OCI-LY3 (cell line): ENCODE results near the gene DEPDC5.

Source experiments
- EZH2phosphoT487 ChIP-seq: fragments of 200-600 bp; shearing (Covaris generic); IDR thresholded peaks from 2 replicates; pipeline ENCODE4 v1.6.1; 2018; ENCODE audit warnings: antibody characterized with exemption, mixed run types, low read depth
- TF ChIP-seq, protein P1 (sequence below): fragments of 200-600, 300-600 bp; sonication (generic); IDR thresholded peaks from 2 replicates; pipeline ENCODE4 v1.5.1; 2014; ENCODE audit warnings: antibody characterized with exemption, low read length, low read depth

- TF ChIP-seq, protein P1, sequence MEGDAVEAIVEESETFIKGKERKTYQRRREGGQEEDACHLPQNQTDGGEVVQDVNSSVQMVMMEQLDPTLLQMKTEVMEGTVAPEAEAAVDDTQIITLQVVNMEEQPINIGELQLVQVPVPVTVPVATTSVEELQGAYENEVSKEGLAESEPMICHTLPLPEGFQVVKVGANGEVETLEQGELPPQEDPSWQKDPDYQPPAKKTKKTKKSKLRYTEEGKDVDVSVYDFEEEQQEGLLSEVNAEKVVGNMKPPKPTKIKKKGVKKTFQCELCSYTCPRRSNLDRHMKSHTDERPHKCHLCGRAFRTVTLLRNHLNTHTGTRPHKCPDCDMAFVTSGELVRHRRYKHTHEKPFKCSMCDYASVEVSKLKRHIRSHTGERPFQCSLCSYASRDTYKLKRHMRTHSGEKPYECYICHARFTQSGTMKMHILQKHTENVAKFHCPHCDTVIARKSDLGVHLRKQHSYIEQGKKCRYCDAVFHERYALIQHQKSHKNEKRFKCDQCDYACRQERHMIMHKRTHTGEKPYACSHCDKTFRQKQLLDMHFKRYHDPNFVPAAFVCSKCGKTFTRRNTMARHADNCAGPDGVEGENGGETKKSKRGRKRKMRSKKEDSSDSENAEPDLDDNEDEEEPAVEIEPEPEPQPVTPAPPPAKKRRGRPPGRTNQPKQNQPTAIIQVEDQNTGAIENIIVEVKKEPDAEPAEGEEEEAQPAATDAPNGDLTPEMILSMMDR, result no peak
- TF ChIP-seq EZH2phosphoT487, result no peak
Observed at GRCh38 chr22:31897842-31898805, 144.3 kb downstream of the DEPDC5 start.
